ENCODE results near the gene MFSD11. TPM values are rescaled to one million over a fixed set of nuclear protein-coding genes. Genes with fewer than 3 reads are reported as not detected.

MFSD11 gene
- total RNA-seq (27.1 and 35.2 TPM in 2 replicates), polyA plus RNA-seq (23.5 and 24.7 TPM in 2 replicates), polyA minus RNA-seq (38.9 and 44.6 TPM in 2 replicates), Bru-seq, nascent RNA (percentile 64 among the genes with signal in this experiment), BruChase-seq, experiment 1, labeled RNA remaining after a 6-hour chase (percentile 79 among the genes with signal in this experiment), BruChase-seq, experiment 2, labeled RNA remaining after a 2-hour chase (percentile 79 among the genes with signal in this experiment)
- polyA plus RNA-seq (2011; cell fraction: cytosol; rRNA removed) = 17.7 and 21.3 TPM in 2 replicates
- polyA plus RNA-seq (2011; cell fraction: nucleus; rRNA removed) = 33.5 and 34.9 TPM in 2 replicates
- 22.1 and 30.1 TPM in 2 replicates for polyA plus RNA-seq (2012)
- 13.7 TPM for polyA minus RNA-seq (2011; cell fraction: cytosol; rRNA and poly(A)+ RNA removed)
- 29.3 and 33.5 TPM in 2 replicates for polyA minus RNA-seq (2011; cell fraction: nucleus; rRNA and poly(A)+ RNA removed)
- long read RNA-seq, transcript MFSD11-217 (14 exons, 1,891 nt) = minor isoform, 15 of 66 reads
- long read RNA-seq, transcript MFSD11-211 (13 exons, 3,612 nt) = major isoform, 25 of 66 reads
- long read RNA-seq, partial matches to known transcripts = 2 of 66 reads
- long read RNA-seq, other reads (novel, unspliced or antisense) = 15 of 66 reads

GRCh38 chr17:76737676-76738467 lies at the start of gene MFSD11:
Gene MFSD11, plus strand, starts transcription at chr17:76738119. Its CDS starts 234 bp downstream, at chr17:76738353.
- peak within 1 kb of the TSS; percentile 97 for H3K9ac ChIP-seq (replicated peaks; ENCODE audit: extremely low read depth, insufficient read depth, low read length)
- peak within 1 kb of the TSS; percentile 92 for H3K27ac ChIP-seq (ENCODE audit: insufficient read depth, low read depth, low read length)
- dilution Hi-C loops (cut with MboI; ENCODE audit: extremely low pct_ligation_motif_present, low sequenced_read_pairs) = no loop called here
- no peaks in the 10 kb centered on the region for H3K9me1 ChIP-seq (replicated peaks; ENCODE audit: control insufficient read depth, extremely low read depth, insufficient read depth, low read length)
- H3K9me3 ChIP-seq (replicated peaks; ENCODE audit: control insufficient read depth, insufficient read depth, low read length) = no peaks in the 10 kb centered on the region
- H3K36me3 ChIP-seq (ENCODE audit: control insufficient read depth in 2 of 2, extremely low read depth in 1 of 2, insufficient read depth in 2 of 2, low read length in 2 of 2) = peaks cover 6 to 25% of the 10 kb centered on the region in 2 experiments
- ChIA-PET CTCF (interaction anchor here (1.4 to 3.8 kb wide), 6 partner anchors 11 to 319 kb away, joined by 3 to 22 read pairs (median 8); partner anchors contain the start of genes JMJD6 and METTL23), POLR2A (interaction anchor here (1.0 to 2.7 kb wide), 5 partner anchors 10 to 66 kb away, joined by 3 to 21 read pairs (median 5); no protein-coding TSS in a partner anchor)
- TSS peak; percentile 57 for BruUV-seq (replicated peaks)
- H3K79me2 ChIP-seq (ENCODE audit: control insufficient read depth, insufficient read depth, low read length) = peaks cover 55% of the 10 kb centered on the region
- peak within 1 kb of the TSS; percentile 96 for H3K4me2 ChIP-seq (ENCODE audit: insufficient read depth, low read length)
- peaks cover 6% of the 10 kb centered on the region for H4K20me1 ChIP-seq (replicated peaks; ENCODE audit: control insufficient read depth, extremely low read depth, insufficient read depth, low read length)
- no peak for FAIRE-seq
- H2AFZ ChIP-seq (ENCODE audit: low read depth, low read length) = peak within 1 kb of the TSS; percentile 87
- intact Hi-C loops (cut with micrococcal nuclease) = loop anchor here (1.0 to 5.0 kb wide), 5 partner anchors 12 to 402 kb away; partner anchors contain the start of genes JMJD6, METTL23 and SEC14L1
- peak; percentile 96 for DNase-seq (ENCODE audit: low read depth, low spot score)
- peak; percentile 38 for TF ChIP-seq MAX (IDR thresholded peaks at IDR 0.05; ENCODE audit: insufficient read depth, insufficient read length)
- TF ChIP-seq EZH2 (IDR thresholded peaks at IDR 0.05; ENCODE audit: borderline replicate concordance, low read depth, low read length, severe bottlenecking) = no peak
- peak; percentile 3 for TF ChIP-seq JUN (IDR thresholded peaks at IDR 0.05; ENCODE audit: borderline replicate concordance, insufficient read depth, insufficient read length, low read depth)
- peak; percentile 47 for TF ChIP-seq POLR2A (IDR thresholded peaks at IDR 0.05; ENCODE audit: low read depth, low read length)
- TF ChIP-seq FOS (IDR thresholded peaks at IDR 0.05; ENCODE audit: borderline replicate concordance, insufficient read depth, low read length) = peak; percentile 80
- H3K4me3 ChIP-seq (replicated peaks in 1 of 3; ENCODE audit: insufficient read depth in 1 of 3, low read depth in 1 of 3, low read length in 3 of 3) = peak within 1 kb of the TSS; percentile 82 to 96 (median 90)
- peaks cover 37% of the 10 kb centered on the region for H3K4me1 ChIP-seq (ENCODE audit: control insufficient read depth, extremely low read depth, insufficient read depth, low read length)
- no peaks in the 10 kb centered on the region for H3K27me3 ChIP-seq (ENCODE audit: control insufficient read depth in 2 of 2, insufficient read depth in 2 of 2, low read length in 2 of 2)
